HepG2 (cell line): Measurements from ENCODE around the gene UBC. TPM values are rescaled to one million over a fixed set of nuclear protein-coding genes. Genes with fewer than 3 reads are reported as not detected.

Experiments used
- ATAC-seq: fragments of 200-7000 bp; cut with Tn5 transposase; 3 replicates; pipeline ENCODE4 v1.9.1; 2020; ENCODE audit warnings: mild to moderate bottlenecking, moderate library complexity
- BruUV-seq: library from RNA; stranded (reverse); fragments of 400-500 nt; replicated peaks from 2 replicates; lab custom pipeline; 2021; lab: Mats Ljungman, UMichigan
- CTCF ChIA-PET: fragments of 300-600 bp; formaldehyde crosslinking; extraction: SDS; loops from one replicate; lab custom pipeline; 2021; ENCODE audit warnings: low total read pairs, inconsistent platforms, low intra/inter-chr PET ratio; lab: Yijun Ruan, JAX
- POLR2A ChIA-PET: fragments of 350-600 bp; sonication (Branson Sonifier 250); formaldehyde crosslinking; loops from one replicate; lab custom pipeline; 2020; ENCODE audit warnings: antibody characterized with exemption, inconsistent platforms; lab: Yijun Ruan, JAX
- DNase-seq: peaks from one replicate; pipeline ENCODE4 v3.0.0-alpha.2; 2015; ENCODE audit warnings: low spot score
- FAIRE-seq: peaks from 3 replicates; lab custom pipeline; 2011; peaks lifted over from hg19 to GRCh38; lab: Jason Lieb, UNC
- H2AFZ ChIP-seq: one replicate; pipeline ENCODE4 v1.6.1; 2011; ENCODE audit warnings: low read length, inconsistent platforms
- H3K27ac ChIP-seq: fragments of 300-600 bp; 3 replicates; pipeline ENCODE4 v1.8.0; 2011; ENCODE audit warnings: mixed run types, mild to moderate bottlenecking, mixed read lengths, low read length, inconsistent platforms; ENCODE audit not compliant: insufficient read depth; ENCODE audit errors: extremely low read length
- H3K27me3 ChIP-seq, 2 experiments: fragments of 200-600 bp in 1 of 2; 2 replicates in 1 of 2; 3 replicates in 1 of 2; pipeline versions ENCODE4 v1.6.0 to v1.8.0; 2011; ENCODE audit warnings: low read length in 2 of 2, mild to moderate bottlenecking in 2 of 2, moderate library complexity in 2 of 2, inconsistent platforms in 1 of 2; ENCODE audit not compliant: insufficient read depth in 2 of 2, control insufficient read depth in 1 of 2
- H3K36me3 ChIP-seq, 2 experiments: fragments of 200-600 bp in 1 of 2; replicated peaks in 1 of 2; 2 replicates in 1 of 2; 3 replicates in 1 of 2; pipeline versions ENCODE4 v1.5.1 to v1.8.0; 2011; ENCODE audit warnings: low read length in 2 of 2, inconsistent platforms in 1 of 2; ENCODE audit not compliant: insufficient read depth in 2 of 2, control insufficient read depth in 1 of 2
- H3K4me1 ChIP-seq: 2 replicates; pipeline ENCODE4 v1.5.1; 2012; ENCODE audit warnings: low read length, inconsistent platforms; ENCODE audit not compliant: insufficient read depth
- H3K4me2 ChIP-seq: 2 replicates; pipeline ENCODE4 v1.6.0; 2011; ENCODE audit warnings: low read depth, low read length, inconsistent platforms
- H3K4me3 ChIP-seq, 3 experiments: fragments of 200-600 bp in 1 of 3; sonication (generic), shearing (Covaris generic) in 1 of 3; replicated peaks in 1 of 3; 2 replicates each; pipeline ENCODE4 v1.5.1; 2011 to 2016; ENCODE audit warnings: low read length in 3 of 3, inconsistent platforms in 2 of 3, low read depth in 2 of 3, mild to moderate bottlenecking in 2 of 3, control low read depth in 1 of 3, mixed read lengths in 1 of 3; ENCODE audit not compliant: insufficient read depth in 1 of 3
- H3K79me2 ChIP-seq: one replicate; pipeline ENCODE4 v1.6.1; 2011; ENCODE audit warnings: low read length, inconsistent platforms; ENCODE audit not compliant: insufficient read depth
- H3K9ac ChIP-seq: 2 replicates; pipeline ENCODE4 v1.6.0; 2011; ENCODE audit warnings: mild to moderate bottlenecking, low read depth, low read length, inconsistent platforms; ENCODE audit not compliant: insufficient read depth
- H3K9me3 ChIP-seq: 2 replicates; pipeline ENCODE4 v1.5.1; 2012; ENCODE audit warnings: mild to moderate bottlenecking, low read length
- H4K20me1 ChIP-seq: 2 replicates; pipeline ENCODE4 v1.6.0; 2011; ENCODE audit warnings: inconsistent platforms, mild to moderate bottlenecking, low read length, moderate library complexity; ENCODE audit not compliant: insufficient read depth
- ARNT2 ChIP-seq: sonication (generic); formaldehyde crosslinking; IDR thresholded peaks from 2 replicates; pipeline ENCODE4 v1.8.0; 2022; ENCODE audit warnings: mild to moderate bottlenecking, low read depth, missing genetic modification reagents, moderate library complexity
- ATF4 ChIP-seq, 2 experiments: fragments of 450-650 bp in 1 of 2; sonication (generic) in 1 of 2; formaldehyde crosslinking; IDR thresholded peaks; 2 replicates each; pipeline versions ENCODE4 v1.5.0 to v1.8.0; 2020 to 2022; ENCODE audit warnings: mild to moderate bottlenecking in 1 of 2, missing genetic modification reagents in 1 of 2
- E2F5 ChIP-seq: sonication (generic); formaldehyde crosslinking; conservative IDR thresholded peaks from 2 replicates; pipeline ENCODE4 v1.4.0; 2020; ENCODE audit warnings: missing genetic modification reagents
- IKZF5 ChIP-seq: IDR thresholded peaks from 2 replicates; pipeline ENCODE4 v1.6.1; 2018; ENCODE audit warnings: missing genetic modification reagents, mild to moderate bottlenecking, missing compliant biosample characterization
- KDM2A ChIP-seq: sonication (generic); formaldehyde crosslinking; IDR thresholded peaks from 2 replicates; pipeline ENCODE4 v1.4.0; 2020; ENCODE audit warnings: low read depth, missing genetic modification reagents, borderline replicate concordance
- SIX1 ChIP-seq: sonication (generic); formaldehyde crosslinking; IDR thresholded peaks from 2 replicates; pipeline ENCODE4 v1.4.0; 2020; ENCODE audit warnings: missing genetic modification reagents, borderline replicate concordance
- ZNF615 ChIP-seq: sonication (generic); formaldehyde crosslinking; IDR thresholded peaks from 2 replicates; pipeline ENCODE4 v1.5.0; 2020; ENCODE audit warnings: mild to moderate bottlenecking, missing genetic modification reagents, borderline replicate concordance
- ZNF737 ChIP-seq: sonication (generic); formaldehyde crosslinking; IDR thresholded peaks from 2 replicates; pipeline ENCODE4 v1.5.0; 2020; ENCODE audit warnings: missing genetic modification reagents, mild to moderate bottlenecking, borderline replicate concordance
- ZNF781 ChIP-seq: sonication (generic); formaldehyde crosslinking; IDR thresholded peaks from 2 replicates; pipeline ENCODE4 v1.5.1; 2020; ENCODE audit warnings: borderline replicate concordance, mild to moderate bottlenecking, missing genetic modification reagents; ENCODE audit errors: not compliant biosample characterization
- WGBS: methylation state at CpG from one replicate; pipeline ENCODE4 v1.1.6; 2017; ENCODE audit warnings: low lambda C conversion rate; 5-methylcytosine and 5-hydroxymethylcytosine counted together
- in situ Hi-C: cut with HindIII; loops from 2 replicates; pipeline ENCODE4 v1.10.0; 2017; ENCODE audit warnings: low pct_unique_long_range_greater_than_20kb; ENCODE audit not compliant: extremely low pct_ligation_motif_present
- intact Hi-C: fragments of 100-400 bp; cut with micrococcal nuclease; formaldehyde crosslinking; loops from one replicate; pipeline ENCODE4 v1.10.0; 2022; ENCODE audit not compliant: unreplicated experiment
- polyA plus RNA-seq, 8 experiments: library from polyadenylated mRNA; depleted of rRNA in 3 of 8; stranded (reverse) in 7 of 8; unstranded in 1 of 8; fragments of >200 nt; fragmentation: Illumina TruSeq in 4 of 8; extraction: Trizol in 4 of 8; gene quantifications; 2 replicates each; pipeline versions ENCODE4 v1.2.1 to v1.2.3, GENCODE V29; 2011 to 2016; ENCODE audit warnings: low read depth in 4 of 8, missing spikeins in 1 of 8, mixed read lengths in 1 of 8; ENCODE audit not compliant: insufficient read depth in 1 of 8
- total RNA-seq, 5 experiments: library from RNA; depleted of rRNA; stranded (reverse); fragments of >200 nt; fragmentation: Illumina TruSeq; extraction: Trizol; gene quantifications; 2 replicates each; pipeline ENCODE4 v1.2.3, GENCODE V29; 2016; ENCODE audit warnings: low read depth in 1 of 5
- TF ChIP-seq, protein P1 (sequence below): sonication (generic); formaldehyde crosslinking; IDR thresholded peaks from one replicate; pipeline ENCODE4 v1.5.1; 2020; ENCODE audit warnings: mild to moderate bottlenecking, missing genetic modification reagents; ENCODE audit errors: not compliant biosample characterization

Gene UBC
- total and polyA plus RNA-seq, 2 of the 13 experiments (the other 11 are each of a cell fraction or from before 2014, with no cell fraction given) = 805 to 1,432 TPM

GRCh38 chr12:124928095-124928911 lies 13.9 kb upstream of the UBC start:
- no peak for FAIRE-seq
- H3K4me1 ChIP-seq = peaks cover 33% of the 10 kb centered on the region
- peak; percentile 29 for ATAC-seq
- H4K20me1 ChIP-seq = no peaks in the 10 kb centered on the region
- ChIA-PET POLR2A (interaction anchor here (1.2 to 7.5 kb wide), 3 partner anchors 10 to 12 kb away, joined by 7 to 60 read pairs (median 11); partner anchors contain the start of gene UBC), CTCF (no interaction called here)
- BruUV-seq = no TSS peak
- WGBS = 67% methylated on average over 36 of the region's 36 CpGs
- peak overlapping the region; percentile 76 for H3K4me2 ChIP-seq
- intact Hi-C loops = no loop called here
- no peaks in the 10 kb centered on the region for H3K79me2 ChIP-seq
- DNase-seq = no peak
- H2AFZ ChIP-seq = no peak overlapping the region
- H3K36me3 ChIP-seq = no peaks in the 10 kb centered on the region
- no peaks in the 10 kb centered on the region; a peak in 1 of 5 replicates for H3K27me3 ChIP-seq
- no peaks in the 10 kb centered on the region for H3K9me3 ChIP-seq
- peak overlapping the region; percentile 39 for H3K27ac ChIP-seq
- peak overlapping the region; percentile 80 to 98 (median 93) for H3K4me3 ChIP-seq
- peak overlapping the region; percentile 85 for H3K9ac ChIP-seq
- in situ Hi-C loops = no loop called here
- TF ChIP-seq ARNT2 (CRISPR knock-in tag) (0 out of 2 replicates have a peak, but pooled peaks have one; percentile 14), ZNF737 (CRISPR knock-in tag) (no peak), SIX1 (CRISPR knock-in tag) (no peak), KDM2A (CRISPR knock-in tag) (peak; percentile 14), ZNF781 (CRISPR knock-in tag) (no peak), IKZF5 (CRISPR knock-in tag) (no peak), E2F5 (CRISPR knock-in tag) (no peak), ATF4 (CRISPR knock-in tag; IDR thresholded peaks at IDR 0.05) (no peak), ZNF615 (CRISPR knock-in tag) (no peak)
- TF ChIP-seq, protein P1, sequence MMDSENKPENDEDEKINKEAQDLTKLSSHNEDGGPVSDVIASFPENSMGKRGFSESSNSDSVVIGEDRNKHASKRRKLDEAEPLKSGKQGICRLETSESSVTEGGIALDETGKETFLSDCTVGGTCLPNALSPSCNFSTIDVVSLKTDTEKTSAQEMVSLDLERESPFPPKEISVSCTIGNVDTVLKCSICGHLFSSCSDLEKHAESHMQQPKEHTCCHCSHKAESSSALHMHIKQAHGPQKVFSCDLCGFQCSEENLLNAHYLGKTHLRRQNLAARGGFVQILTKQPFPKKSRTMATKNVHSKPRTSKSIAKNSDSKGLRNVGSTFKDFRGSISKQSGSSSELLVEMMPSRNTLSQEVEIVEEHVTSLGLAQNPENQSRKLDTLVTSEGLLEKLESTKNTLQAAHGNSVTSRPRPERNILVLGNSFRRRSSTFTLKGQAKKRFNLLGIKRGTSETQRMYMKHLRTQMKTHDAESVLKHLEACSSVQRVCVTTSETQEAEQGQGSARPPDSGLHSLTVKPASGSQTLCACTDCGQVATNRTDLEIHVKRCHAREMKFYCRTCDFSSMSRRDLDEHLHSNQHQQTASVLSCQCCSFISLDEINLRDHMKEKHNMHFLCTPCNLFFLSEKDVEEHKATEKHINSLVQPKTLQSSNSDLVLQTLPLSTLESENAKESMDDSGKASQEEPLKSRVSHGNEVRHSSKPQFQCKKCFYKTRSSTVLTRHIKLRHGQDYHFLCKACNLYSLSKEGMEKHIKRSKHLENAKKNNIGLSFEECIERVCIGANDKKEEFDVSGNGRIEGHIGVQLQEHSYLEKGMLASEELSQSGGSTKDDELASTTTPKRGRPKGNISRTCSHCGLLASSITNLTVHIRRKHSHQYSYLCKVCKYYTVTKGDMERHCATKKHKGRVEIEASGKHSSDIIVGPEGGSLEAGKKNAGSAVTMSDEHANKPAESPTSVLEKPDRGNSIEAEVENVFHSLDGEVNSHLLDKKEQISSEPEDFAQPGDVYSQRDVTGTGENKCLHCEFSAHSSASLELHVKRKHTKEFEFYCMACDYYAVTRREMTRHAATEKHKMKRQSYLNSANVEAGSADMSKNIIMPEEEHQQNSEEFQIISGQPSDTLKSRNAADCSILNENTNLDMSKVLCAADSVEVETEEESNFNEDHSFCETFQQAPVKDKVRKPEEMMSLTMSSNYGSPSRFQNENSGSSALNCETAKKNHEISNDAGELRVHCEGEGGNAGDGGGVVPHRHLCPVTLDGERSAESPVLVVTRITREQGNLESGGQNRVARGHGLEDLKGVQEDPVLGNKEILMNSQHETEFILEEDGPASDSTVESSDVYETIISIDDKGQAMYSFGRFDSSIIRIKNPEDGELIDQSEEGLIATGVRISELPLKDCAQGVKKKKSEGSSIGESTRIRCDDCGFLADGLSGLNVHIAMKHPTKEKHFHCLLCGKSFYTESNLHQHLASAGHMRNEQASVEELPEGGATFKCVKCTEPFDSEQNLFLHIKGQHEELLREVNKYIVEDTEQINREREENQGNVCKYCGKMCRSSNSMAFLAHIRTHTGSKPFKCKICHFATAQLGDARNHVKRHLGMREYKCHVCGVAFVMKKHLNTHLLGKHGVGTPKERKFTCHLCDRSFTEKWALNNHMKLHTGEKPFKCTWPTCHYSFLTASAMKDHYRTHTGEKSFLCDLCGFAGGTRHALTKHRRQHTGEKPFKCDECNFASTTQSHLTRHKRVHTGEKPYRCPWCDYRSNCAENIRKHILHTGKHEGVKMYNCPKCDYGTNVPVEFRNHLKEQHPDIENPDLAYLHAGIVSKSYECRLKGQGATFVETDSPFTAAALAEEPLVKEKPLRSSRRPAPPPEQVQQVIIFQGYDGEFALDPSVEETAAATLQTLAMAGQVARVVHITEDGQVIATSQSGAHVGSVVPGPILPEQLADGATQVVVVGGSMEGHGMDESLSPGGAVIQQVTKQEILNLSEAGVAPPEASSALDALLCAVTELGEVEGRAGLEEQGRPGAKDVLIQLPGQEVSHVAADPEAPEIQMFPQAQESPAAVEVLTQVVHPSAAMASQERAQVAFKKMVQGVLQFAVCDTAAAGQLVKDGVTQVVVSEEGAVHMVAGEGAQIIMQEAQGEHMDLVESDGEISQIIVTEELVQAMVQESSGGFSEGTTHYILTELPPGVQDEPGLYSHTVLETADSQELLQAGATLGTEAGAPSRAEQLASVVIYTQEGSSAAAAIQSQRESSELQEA = no peak
